ENCODE data around the gene TNS3. TPM values are rescaled to one million over a fixed set of nuclear protein-coding genes. Genes with fewer than 3 reads are reported as not detected.
A peak's percentile ranks its signal among the peaks of the same experiment; 100 is the strongest.
"Not testable (repeated sequence)": the region's sequence is repeated elsewhere in the genome, so short reads cannot be mapped to it uniquely, and the experiment has no call there.

TNS3 gene
- total RNA-seq, 1 experiment from 2014 or later = 533 TPM

DNA sequence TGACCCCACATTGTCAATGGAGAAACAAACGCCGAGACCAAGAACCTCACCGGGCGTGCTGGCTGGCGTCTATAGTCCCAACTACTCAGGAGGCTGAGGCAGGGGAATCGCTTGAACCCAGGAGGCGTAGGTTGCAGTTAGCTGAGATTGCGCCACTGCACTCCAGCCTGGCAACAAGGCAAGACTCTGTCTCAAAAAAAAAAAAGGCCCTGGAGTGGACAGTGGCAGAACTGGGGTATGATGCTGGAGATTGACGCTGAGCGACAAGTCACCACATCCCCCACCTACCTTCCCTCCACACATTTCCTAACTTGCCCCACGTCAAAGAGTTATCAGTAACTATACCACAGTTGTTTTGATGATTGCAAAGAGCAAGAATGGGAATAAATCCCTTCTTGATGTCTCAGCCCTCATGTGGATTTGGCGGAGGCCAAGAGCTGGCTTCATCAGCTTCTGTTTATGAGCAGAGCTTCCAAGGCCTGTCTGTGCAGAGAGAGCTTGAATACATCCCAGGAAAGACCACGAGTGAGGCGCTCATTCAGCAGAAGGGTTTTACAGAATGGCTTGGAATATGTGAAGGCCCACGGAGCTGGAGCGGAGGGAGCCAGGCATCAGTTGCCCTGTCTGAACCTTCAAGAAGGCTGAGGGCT, 28.0 kb upstream of the TNS3 start:
- ATAC-seq (peak; percentile 19), DNase-seq (ENCODE audit: low read depth, low spot score) (no peak)
- Histone ChIP-seq H3K27ac (ENCODE audit: low read length) (peak overlapping the region; percentile 100), H3K36me3 (ENCODE audit: control insufficient read depth, insufficient read depth, low read length) (no peaks in the 10 kb centered on the region), H3K27me3 (ENCODE audit: control insufficient read depth, insufficient read depth, low read length) (no peaks in the 10 kb centered on the region), H3K4me3 (ENCODE audit: low read depth in 2 of 2, low read length in 2 of 2) (no peak overlapping the region), H3K4me1 (ENCODE audit: control insufficient read depth, insufficient read depth, low read length) (peaks cover 64% of the 10 kb centered on the region), H3K9me3 (ENCODE audit: control insufficient read depth, insufficient read depth, low read depth, low read length) (no peaks in the 10 kb centered on the region)
- intact Hi-C loops (cut with micrococcal nuclease; ENCODE audit: unreplicated experiment) (no loop called here), in situ Hi-C loops (cut with HindIII; ENCODE audit: low pct_unique_long_range_greater_than_20kb, low sequenced_read_pairs) (no loop called here)
- ChIA-PET POLR2A (interaction anchor here (0.5 to 1.9 kb wide), 5 partner anchors 8 to 46 kb away, joined by 3 to 9 read pairs (median 5); partner anchors contain the start of gene TNS3), CTCF (interaction anchor here (0.5 to 1.2 kb wide), 4 partner anchors 17 to 875 kb away, joined by 3 to 8 read pairs (median 4); no protein-coding TSS in a partner anchor)
- TF ChIP-seq, protein P1, sequence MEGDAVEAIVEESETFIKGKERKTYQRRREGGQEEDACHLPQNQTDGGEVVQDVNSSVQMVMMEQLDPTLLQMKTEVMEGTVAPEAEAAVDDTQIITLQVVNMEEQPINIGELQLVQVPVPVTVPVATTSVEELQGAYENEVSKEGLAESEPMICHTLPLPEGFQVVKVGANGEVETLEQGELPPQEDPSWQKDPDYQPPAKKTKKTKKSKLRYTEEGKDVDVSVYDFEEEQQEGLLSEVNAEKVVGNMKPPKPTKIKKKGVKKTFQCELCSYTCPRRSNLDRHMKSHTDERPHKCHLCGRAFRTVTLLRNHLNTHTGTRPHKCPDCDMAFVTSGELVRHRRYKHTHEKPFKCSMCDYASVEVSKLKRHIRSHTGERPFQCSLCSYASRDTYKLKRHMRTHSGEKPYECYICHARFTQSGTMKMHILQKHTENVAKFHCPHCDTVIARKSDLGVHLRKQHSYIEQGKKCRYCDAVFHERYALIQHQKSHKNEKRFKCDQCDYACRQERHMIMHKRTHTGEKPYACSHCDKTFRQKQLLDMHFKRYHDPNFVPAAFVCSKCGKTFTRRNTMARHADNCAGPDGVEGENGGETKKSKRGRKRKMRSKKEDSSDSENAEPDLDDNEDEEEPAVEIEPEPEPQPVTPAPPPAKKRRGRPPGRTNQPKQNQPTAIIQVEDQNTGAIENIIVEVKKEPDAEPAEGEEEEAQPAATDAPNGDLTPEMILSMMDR (IDR thresholded peaks at IDR 0.05) = no peak
- TF ChIP-seq SIN3A (IDR thresholded peaks at IDR 0.05; ENCODE audit: borderline replicate concordance, insufficient read depth, low read depth, low read length) (no peak), TCF7L2 (IDR thresholded peaks at IDR 0.05; ENCODE audit: low read depth, low read length) (no peak), POLR2AphosphoS5 (IDR thresholded peaks at IDR 0.05; ENCODE audit: low read depth, low read length) (no peak)
- TF ChIP-seq, protein P2, sequence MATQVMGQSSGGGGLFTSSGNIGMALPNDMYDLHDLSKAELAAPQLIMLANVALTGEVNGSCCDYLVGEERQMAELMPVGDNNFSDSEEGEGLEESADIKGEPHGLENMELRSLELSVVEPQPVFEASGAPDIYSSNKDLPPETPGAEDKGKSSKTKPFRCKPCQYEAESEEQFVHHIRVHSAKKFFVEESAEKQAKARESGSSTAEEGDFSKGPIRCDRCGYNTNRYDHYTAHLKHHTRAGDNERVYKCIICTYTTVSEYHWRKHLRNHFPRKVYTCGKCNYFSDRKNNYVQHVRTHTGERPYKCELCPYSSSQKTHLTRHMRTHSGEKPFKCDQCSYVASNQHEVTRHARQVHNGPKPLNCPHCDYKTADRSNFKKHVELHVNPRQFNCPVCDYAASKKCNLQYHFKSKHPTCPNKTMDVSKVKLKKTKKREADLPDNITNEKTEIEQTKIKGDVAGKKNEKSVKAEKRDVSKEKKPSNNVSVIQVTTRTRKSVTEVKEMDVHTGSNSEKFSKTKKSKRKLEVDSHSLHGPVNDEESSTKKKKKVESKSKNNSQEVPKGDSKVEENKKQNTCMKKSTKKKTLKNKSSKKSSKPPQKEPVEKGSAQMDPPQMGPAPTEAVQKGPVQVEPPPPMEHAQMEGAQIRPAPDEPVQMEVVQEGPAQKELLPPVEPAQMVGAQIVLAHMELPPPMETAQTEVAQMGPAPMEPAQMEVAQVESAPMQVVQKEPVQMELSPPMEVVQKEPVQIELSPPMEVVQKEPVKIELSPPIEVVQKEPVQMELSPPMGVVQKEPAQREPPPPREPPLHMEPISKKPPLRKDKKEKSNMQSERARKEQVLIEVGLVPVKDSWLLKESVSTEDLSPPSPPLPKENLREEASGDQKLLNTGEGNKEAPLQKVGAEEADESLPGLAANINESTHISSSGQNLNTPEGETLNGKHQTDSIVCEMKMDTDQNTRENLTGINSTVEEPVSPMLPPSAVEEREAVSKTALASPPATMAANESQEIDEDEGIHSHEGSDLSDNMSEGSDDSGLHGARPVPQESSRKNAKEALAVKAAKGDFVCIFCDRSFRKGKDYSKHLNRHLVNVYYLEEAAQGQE (IDR thresholded peaks at IDR 0.05; ENCODE audit: insufficient read depth in 1 of 2, low read depth in 2 of 2, low read length in 1 of 2) = no peak
- TSS peak; percentile 74 for BruUV-seq (replicated peaks)

DNA sequence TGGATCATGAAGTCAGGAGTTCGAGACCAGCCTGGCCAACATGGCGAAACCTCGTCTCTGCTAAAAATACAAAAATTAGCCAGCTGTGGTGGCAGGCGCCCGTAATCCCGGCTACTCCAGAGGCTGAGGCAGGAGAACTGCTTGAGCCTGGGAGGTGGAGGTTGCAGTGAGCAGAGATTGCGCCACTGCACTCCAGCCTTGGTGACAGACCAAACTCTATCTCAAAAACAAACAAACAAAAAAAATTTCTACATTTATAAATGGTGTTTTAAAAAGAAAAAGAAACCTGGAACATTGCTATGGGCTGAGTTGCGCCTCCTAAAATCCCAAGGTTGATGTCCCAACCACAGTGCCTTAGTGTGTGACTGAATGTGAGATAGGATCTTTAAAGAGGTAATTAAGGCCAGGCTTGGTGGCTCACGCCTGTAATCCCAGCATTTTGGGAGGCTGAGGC, 24.7 kb upstream of the TNS3 start:
- H3K36me3 ChIP-seq (ENCODE audit: control insufficient read depth, insufficient read depth, low read length); ATAC-seq; DNase-seq (ENCODE audit: low read depth, low spot score); POLR2A ChIA-PET; H3K27me3 ChIP-seq (ENCODE audit: control insufficient read depth, insufficient read depth, low read length); in situ Hi-C loops (cut with HindIII; ENCODE audit: low pct_unique_long_range_greater_than_20kb, low sequenced_read_pairs); H3K4me3 ChIP-seq (ENCODE audit: low read depth in 2 of 2, low read length in 2 of 2); H3K9me3 ChIP-seq (ENCODE audit: control insufficient read depth, insufficient read depth, low read depth, low read length); BruUV-seq (replicated peaks): not testable (repeated sequence)
- intact Hi-C loops (cut with micrococcal nuclease; ENCODE audit: unreplicated experiment) = loop anchor here (2.0 kb wide), 1 partner anchor 68 kb away; no protein-coding TSS in a partner anchor
- Histone ChIP-seq H3K27ac (ENCODE audit: low read length) (peak overlapping the region; percentile 100), H3K4me1 (ENCODE audit: control insufficient read depth, insufficient read depth, low read length) (peaks cover 69% of the 10 kb centered on the region)
- CTCF ChIA-PET = interaction anchor here (0.6 kb wide), 1 partner anchor 1084 kb away, joined by 3 read pairs; no protein-coding TSS in a partner anchor
